ENCODE measurements around the gene GMPR2. TPM values are rescaled to one million over a fixed set of nuclear protein-coding genes. Genes with fewer than 3 reads are reported as not detected.
"Not testable (repeated sequence)": the region's sequence is repeated elsewhere in the genome, so short reads cannot be mapped to it uniquely, and the experiment has no call there.

GMPR2 gene
- total and polyA plus RNA-seq, 2 experiments from 2014 or later, result 60.6 to 70.6 TPM

DNA sequence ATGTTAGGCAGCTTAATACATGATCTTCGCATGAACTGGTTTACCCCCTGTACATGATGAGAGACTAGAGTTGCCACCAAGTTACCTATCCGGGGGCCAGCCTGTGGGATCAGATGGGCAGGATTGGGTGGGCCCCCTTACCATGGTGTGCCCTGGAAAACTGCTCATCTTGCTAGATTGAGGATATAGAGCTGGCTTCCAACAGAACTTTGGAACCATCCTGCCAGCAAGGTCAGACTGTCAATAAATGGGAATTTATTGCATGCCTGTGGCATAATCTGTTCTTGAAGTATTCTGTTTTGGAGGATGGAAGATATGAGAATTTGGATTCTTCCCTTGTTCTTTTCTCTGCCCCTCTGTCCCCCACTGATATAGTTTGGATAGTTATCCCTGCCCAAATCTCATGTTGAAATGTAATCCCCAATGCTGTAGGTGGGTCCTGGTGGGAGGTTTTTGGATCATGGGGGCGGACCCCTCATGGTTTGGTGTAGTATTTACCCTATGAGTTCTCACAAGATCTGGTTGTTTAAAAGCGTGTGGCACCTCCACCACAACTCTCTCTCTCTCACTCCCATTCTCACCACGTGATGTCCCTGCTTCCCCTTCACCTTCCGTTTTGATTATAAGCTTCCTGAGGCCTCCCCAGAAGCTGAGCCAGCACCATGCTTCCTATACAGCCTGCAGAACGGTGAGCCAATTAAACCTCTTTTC lies 33.8 kb upstream of the GMPR2 start (continued):
- TF ChIP-seq, protein P1, sequence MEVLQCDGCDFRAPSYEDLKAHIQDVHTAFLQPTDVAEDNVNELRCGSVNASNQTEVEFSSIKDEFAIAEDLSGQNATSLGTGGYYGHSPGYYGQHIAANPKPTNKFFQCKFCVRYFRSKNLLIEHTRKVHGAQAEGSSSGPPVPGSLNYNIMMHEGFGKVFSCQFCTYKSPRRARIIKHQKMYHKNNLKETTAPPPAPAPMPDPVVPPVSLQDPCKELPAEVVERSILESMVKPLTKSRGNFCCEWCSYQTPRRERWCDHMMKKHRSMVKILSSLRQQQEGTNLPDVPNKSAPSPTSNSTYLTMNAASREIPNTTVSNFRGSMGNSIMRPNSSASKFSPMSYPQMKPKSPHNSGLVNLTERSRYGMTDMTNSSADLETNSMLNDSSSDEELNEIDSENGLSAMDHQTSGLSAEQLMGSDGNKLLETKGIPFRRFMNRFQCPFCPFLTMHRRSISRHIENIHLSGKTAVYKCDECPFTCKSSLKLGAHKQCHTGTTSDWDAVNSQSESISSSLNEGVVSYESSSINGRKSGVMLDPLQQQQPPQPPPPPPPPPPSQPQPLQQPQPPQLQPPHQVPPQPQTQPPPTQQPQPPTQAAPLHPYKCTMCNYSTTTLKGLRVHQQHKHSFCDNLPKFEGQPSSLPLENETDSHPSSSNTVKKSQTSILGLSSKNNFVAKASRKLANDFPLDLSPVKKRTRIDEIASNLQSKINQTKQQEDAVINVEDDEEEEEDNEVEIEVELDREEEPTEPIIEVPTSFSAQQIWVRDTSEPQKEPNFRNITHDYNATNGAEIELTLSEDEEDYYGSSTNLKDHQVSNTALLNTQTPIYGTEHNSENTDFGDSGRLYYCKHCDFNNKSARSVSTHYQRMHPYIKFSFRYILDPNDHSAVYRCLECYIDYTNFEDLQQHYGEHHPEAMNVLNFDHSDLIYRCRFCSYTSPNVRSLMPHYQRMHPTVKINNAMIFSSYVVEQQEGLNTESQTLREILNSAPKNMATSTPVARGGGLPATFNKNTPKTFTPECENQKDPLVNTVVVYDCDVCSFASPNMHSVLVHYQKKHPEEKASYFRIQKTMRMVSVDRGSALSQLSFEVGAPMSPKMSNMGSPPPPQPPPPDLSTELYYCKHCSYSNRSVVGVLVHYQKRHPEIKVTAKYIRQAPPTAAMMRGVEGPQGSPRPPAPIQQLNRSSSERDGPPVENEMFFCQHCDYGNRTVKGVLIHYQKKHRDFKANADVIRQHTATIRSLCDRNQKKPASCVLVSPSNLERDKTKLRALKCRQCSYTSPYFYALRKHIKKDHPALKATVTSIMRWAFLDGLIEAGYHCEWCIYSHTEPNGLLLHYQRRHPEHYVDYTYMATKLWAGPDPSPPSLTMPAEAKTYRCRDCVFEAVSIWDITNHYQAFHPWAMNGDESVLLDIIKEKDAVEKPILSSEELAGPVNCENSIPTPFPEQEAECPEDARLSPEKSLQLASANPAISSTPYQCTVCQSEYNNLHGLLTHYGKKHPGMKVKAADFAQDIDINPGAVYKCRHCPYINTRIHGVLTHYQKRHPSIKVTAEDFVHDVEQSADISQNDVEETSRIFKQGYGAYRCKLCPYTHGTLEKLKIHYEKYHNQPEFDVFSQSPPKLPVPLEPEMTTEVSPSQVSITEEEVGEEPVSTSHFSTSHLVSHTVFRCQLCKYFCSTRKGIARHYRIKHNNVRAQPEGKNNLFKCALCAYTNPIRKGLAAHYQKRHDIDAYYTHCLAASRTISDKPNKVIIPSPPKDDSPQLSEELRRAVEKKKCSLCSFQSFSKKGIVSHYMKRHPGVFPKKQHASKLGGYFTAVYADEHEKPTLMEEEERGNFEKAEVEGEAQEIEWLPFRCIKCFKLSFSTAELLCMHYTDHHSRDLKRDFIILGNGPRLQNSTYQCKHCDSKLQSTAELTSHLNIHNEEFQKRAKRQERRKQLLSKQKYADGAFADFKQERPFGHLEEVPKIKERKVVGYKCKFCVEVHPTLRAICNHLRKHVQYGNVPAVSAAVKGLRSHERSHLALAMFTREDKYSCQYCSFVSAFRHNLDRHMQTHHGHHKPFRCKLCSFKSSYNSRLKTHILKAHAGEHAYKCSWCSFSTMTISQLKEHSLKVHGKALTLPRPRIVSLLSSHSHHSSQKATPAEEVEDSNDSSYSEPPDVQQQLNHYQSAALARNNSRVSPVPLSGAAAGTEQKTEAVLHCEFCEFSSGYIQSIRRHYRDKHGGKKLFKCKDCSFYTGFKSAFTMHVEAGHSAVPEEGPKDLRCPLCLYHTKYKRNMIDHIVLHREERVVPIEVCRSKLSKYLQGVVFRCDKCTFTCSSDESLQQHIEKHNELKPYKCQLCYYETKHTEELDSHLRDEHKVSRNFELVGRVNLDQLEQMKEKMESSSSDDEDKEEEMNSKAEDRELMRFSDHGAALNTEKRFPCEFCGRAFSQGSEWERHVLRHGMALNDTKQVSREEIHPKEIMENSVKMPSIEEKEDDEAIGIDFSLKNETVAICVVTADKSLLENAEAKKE (CRISPR knock-in tag; IDR thresholded peaks at IDR 0.05), result no peak
- TF ChIP-seq ZNF331 (CRISPR knock-in tag; IDR thresholded peaks at IDR 0.05; ENCODE audit: low read depth), result no peak
- TF ChIP-seq EZH2 (IDR thresholded peaks at IDR 0.05; ENCODE audit: low read depth, unreplicated experiment), result no peak
- TF ChIP-seq NANOG (IDR thresholded peaks at IDR 0.05; ENCODE audit: borderline replicate concordance), result no peak
- TF ChIP-seq EZH2phosphoT487 (IDR thresholded peaks at IDR 0.05; ENCODE audit: unreplicated experiment), result no peak
- TF ChIP-seq, protein P2, sequence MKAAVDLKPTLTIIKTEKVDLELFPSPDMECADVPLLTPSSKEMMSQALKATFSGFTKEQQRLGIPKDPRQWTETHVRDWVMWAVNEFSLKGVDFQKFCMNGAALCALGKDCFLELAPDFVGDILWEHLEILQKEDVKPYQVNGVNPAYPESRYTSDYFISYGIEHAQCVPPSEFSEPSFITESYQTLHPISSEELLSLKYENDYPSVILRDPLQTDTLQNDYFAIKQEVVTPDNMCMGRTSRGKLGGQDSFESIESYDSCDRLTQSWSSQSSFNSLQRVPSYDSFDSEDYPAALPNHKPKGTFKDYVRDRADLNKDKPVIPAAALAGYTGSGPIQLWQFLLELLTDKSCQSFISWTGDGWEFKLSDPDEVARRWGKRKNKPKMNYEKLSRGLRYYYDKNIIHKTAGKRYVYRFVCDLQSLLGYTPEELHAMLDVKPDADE (IDR thresholded peaks at IDR 0.05), result no peak

DNA sequence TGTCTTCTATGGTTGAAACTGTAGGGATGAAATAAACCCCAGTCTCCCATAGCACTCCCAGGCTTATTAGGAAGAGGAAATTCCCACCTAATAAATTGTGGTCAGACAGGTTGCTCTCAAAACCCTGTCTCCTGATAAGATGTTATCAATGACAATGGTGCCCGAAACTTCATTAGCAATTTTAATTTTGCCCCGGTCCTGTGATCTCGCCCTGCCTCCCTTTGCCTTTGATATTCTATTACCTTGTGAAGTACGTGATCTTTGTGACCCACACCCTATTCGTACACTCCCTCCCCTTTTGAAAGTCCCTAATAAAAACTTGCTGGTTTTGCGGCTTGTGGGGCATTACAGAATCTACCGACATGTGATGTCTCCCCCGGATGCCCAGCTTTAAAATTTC lies 30.2 kb upstream of the GMPR2 start:
- H3K36me3 Mint-ChIP-seq (ENCODE audit: low read depth), result peaks cover 84% of the 10 kb centered on the region
- Histone ChIP-seq H3K36me3 (ENCODE audit: insufficient read depth) (0 out of 2 replicates have a peak, but pooled peaks cover 11% of the 10 kb centered on the region), H3K4me2 (peak overlapping the region; percentile 27; the same call in 1 of the 2 replicates), H3K4me3 (peak overlapping the region; percentile 41), H3K27ac (ENCODE audit: low read depth) (peak overlapping the region; percentile 86)
- H3K4me3 Mint-ChIP-seq, result peak overlapping the region; percentile 56
- DNase-seq (ENCODE audit: low spot score) (peak; percentile 46), ATAC-seq (peak; percentile 30)
- not testable (repeated sequence) for H3F3A ChIP-seq (replicated peaks; ENCODE audit: low read depth); H3K27me3 ChIP-seq (ENCODE audit: insufficient read depth); H3K4me1 ChIP-seq (ENCODE audit: insufficient read depth); H2AFZ ChIP-seq; H3K9me2 ChIP-seq (ENCODE audit: insufficient read depth); H3K79me2 ChIP-seq (replicated peaks; ENCODE audit: insufficient read depth); H4K20me1 ChIP-seq (replicated peaks; ENCODE audit: insufficient read depth)
- peaks cover 33% of the 10 kb centered on the region for H3K4me1 Mint-ChIP-seq
- H3K27ac Mint-ChIP-seq, result peak overlapping the region; percentile 80
- H3K27me3 Mint-ChIP-seq (ENCODE audit: insufficient read depth, low read depth, poor library complexity), result peaks cover 16% of the 10 kb centered on the region
- peaks cover 35% of the 10 kb centered on the region for H3K9me3 Mint-ChIP-seq

DNA sequence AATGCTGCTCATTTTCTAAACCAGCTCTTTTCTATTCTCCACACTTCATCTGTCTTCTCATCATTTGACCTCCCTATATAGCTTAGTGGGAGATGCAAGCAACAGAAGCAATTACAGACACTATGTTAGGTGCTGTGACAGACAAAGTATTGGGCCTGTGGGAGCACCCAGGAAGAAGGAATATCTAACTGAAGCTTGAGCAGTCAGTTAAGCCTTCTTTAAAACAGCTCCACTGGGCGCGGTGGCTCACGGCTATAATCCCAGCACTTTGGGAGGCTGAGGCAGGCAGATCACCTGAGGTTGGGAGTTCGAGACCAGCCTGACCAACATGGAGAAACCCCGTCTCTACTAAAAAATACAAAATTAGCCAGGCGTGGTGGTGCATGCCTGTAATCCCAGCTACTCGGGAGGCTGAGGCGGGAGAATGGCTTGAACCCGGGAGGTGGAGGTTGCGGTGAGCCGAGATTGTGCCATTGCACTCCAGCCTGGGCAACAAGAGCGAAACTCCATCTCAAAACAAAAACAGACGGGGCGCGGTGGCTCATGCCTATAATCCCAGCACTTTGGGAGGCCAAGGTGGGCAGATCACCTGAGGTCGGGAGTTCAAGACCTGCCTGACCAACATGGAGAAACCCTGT lies 29.4 kb upstream of the GMPR2 start:
- Mint-ChIP-seq H3K4me1 (peaks cover 33% of the 10 kb centered on the region), H3K27me3 (ENCODE audit: insufficient read depth, low read depth, poor library complexity) (peaks cover 16% of the 10 kb centered on the region), H3K27ac (peak overlapping the region; percentile 80), H3K9me3 (peaks cover 35% of the 10 kb centered on the region), H3K4me3 (peak overlapping the region; percentile 56), H3K36me3 (ENCODE audit: low read depth) (peaks cover 88% of the 10 kb centered on the region)
- not testable (repeated sequence) for DNase-seq (ENCODE audit: low spot score); H3K27me3 ChIP-seq (ENCODE audit: insufficient read depth); H3K9me2 ChIP-seq (ENCODE audit: insufficient read depth); H2AFZ ChIP-seq; H3K79me2 ChIP-seq (replicated peaks; ENCODE audit: insufficient read depth); ATAC-seq; H3F3A ChIP-seq (replicated peaks; ENCODE audit: low read depth); H3K4me3 ChIP-seq; H3K4me1 ChIP-seq (ENCODE audit: insufficient read depth); H4K20me1 ChIP-seq (replicated peaks; ENCODE audit: insufficient read depth)
- Histone ChIP-seq H3K36me3 (ENCODE audit: insufficient read depth) (peaks cover 14% of the 10 kb centered on the region; the same call in 1 of the 2 replicates), H3K4me2 (0 out of 2 replicates have a peak overlapping the region, but pooled peaks have one; percentile 9), H3K27ac (ENCODE audit: low read depth) (peak overlapping the region; percentile 73)
